Stimulated activated CD8-positive, alpha-beta memory T cell treated with anti-CD3 and anti-CD28 coated beads, Interleukin-4, amount 100 ng/mL, for 4 hours (primary cell): ENCODE measurements around the gene NKX1-1.
"Not testable (repeated sequence)": the region's sequence is repeated elsewhere in the genome, so short reads cannot be mapped to it uniquely, and the experiment has no call there.

Source experiments
- DNase-seq, 2 donors: peaks; one replicate each; pipeline ENCODE4 v3.0.0-alpha.2; 2020; ENCODE audit warnings: low read depth in 2 of 2, low spot score in 1 of 2

NKX1-1 gene

GRCh38 chr4:1405636-1406393 lies 427 bp downstream of the NKX1-1 start:
- no peak for DNase-seq

- DNase-seq: no peak
Measured at GRCh38 chr4:1405254-1405635, 997 bp downstream of the NKX1-1 start.

DNA sequence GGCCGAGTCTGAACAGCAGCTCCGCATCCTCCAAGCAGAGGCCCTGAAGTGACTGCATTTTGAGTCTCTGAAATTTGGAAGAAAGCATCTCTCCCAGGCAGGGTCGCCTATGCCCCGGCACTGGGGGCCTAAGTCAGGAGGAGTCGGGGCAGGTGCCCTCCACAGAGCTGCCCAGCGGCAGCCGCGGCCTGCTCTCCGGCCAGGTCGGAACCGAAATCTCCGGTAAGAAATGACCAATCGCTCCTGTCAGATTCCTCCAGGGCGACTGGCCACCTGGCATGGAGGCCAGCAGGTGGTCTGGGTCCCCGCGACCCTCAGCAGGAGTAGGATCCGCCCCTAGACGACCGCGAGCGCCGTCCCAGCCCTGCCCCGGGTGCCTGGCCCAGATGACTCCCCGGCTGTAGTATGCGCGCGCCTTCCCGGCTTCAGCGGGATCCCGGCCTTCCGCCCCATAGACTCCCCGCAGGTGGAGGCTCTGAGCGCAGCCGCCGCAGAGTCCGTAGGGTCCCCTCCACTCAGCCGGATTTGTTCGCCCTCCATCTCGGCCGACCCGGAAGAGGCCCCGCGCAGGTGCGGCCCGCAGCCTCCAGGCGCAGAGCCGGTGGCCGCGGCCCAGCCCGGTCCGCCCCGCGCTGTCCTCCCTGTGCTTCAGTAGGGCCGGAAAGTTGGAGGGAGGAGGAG lies 1.5 kb downstream of the NKX1-1 start:
- no peak for DNase-seq

- no peak for DNase-seq
Measured at GRCh38 chr4:1403591-1404572, 2.4 kb downstream of the NKX1-1 start.

- no peak for DNase-seq
Measured at GRCh38 chr4:1403177-1403583, 3.1 kb downstream of the NKX1-1 start.

- no peak for DNase-seq
Measured at GRCh38 chr4:1402516-1403091, 3.6 kb downstream of the NKX1-1 start.

GRCh38 chr4:1402021-1402515 lies 4.2 kb downstream of the NKX1-1 start:
- no peak for DNase-seq

- DNase-seq: no peak
Measured at GRCh38 chr4:1401409-1402020, 4.7 kb downstream of the NKX1-1 start.

- DNase-seq: no peak
Measured at GRCh38 chr4:1400831-1401408, 5.3 kb downstream of the NKX1-1 start.

- no peak for DNase-seq
Measured at GRCh38 chr4:1400191-1400805, 5.9 kb downstream of the NKX1-1 start.

- DNase-seq: no peak
Measured at GRCh38 chr4:1399508-1400190, 6.6 kb downstream of the NKX1-1 start.

GRCh38 chr4:1398681-1399507 lies 7.3 kb downstream of the NKX1-1 start:
- no peak for DNase-seq

DNA sequence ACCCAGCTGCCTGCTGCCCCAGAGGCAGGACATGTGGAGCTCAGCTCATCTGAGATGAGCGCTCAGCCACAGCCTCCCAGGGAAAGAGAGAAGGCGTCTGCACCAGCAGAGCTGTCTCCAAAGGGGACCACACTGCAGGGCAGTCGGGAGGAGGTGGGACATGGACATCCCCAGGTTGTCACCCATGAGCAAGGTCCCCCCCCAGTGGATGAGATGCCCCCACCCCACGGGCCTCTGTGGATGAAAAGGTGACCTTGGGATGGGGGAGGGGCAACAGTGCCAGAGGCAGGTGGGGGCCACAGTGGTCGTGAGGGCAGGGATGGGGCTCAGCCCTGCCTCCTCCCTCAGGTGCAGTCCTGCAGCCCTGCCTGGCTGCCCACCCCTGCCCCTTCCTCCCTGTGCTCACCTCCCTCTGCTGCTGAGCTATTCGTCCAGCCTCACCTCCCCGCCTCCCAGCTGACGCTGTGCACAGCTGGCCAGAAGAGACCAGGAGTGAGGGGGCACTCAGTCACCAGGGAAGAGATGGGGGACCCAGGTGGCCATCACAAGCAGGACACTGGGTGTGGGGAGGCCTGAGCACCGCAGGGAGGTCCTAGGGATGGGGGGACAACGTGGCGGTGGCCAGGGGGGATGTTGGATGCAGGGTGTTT lies 9.3 kb downstream of the NKX1-1 start:
- no peak for DNase-seq

- DNase-seq: no peak
Measured at GRCh38 chr4:1395941-1396805, 10.1 kb downstream of the NKX1-1 start.

- DNase-seq: not testable (repeated sequence)
Measured at GRCh38 chr4:1395389-1395820, 10.8 kb downstream of the NKX1-1 start.

DNA sequence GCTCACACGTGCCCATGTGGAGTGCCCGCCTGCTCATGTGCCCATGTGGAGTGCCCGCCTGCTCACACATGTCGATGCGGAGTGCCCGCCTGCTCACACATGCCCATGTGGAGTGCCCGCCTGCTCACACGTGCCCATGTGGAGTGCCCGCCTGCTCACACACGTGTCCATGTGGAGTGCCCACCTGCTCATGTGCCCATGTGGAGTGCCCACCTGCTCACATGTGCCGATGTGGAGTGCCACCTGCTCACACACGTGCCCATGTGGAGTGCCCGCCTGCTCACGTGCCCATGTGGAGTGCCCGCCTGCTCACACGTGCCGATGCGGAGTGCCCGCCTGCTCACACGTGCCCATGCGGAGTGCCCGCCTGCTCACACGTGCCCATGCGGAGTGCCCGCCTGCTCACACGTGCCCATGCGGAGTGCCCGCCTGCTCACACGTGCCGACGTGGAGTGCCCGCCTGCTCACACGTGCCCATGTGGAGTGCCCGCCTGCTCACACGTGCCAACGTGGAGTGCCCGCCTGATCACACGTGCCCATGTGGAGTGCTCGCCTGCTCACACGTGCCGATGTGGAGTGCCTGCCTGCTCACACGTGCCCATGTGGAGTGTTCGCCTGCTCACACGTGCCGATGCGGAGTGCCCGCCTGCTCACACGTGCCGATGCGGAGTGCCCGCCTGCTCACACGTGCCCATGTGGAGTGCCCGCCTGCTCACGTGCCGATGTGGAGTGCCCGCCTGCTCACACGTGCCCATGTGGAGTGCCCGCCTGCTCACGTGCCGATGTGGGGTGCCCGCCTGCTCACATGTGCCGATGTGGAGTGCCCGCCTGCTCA lies 11.5 kb downstream of the NKX1-1 start:
- DNase-seq: not testable (repeated sequence)
